Kidney epithelial cell (primary cell): ENCODE measurements around the gene SCN10A. TPM values are rescaled to one million over a fixed set of nuclear protein-coding genes. Genes with fewer than 3 reads are reported as not detected.

Source experiments
- DNase-seq: peaks from one replicate; pipeline ENCODE4 v3.0.0-alpha.2; 2010; ENCODE audit warnings: low read depth
- H3K27me3 ChIP-seq: 2 replicates; pipeline ENCODE4 v1.6.0; 2011; ENCODE audit warnings: low read length; ENCODE audit not compliant: control insufficient read depth, insufficient read depth
- H3K36me3 ChIP-seq: 2 replicates; pipeline ENCODE4 v1.5.1; 2011; ENCODE audit warnings: low read length; ENCODE audit not compliant: control insufficient read depth, insufficient read depth
- H3K4me3 ChIP-seq: 2 replicates; pipeline ENCODE4 v1.5.1; 2011; ENCODE audit warnings: low read depth, mild to moderate bottlenecking, control low read depth, low read length
- total RNA-seq: library from RNA; depleted of rRNA; stranded (reverse); fragments of >200 nt; gene quantifications from 2 replicates; pipeline ENCODE4 v1.2.3, GENCODE V29; 2015
- TF ChIP-seq, protein P1 (sequence below): IDR thresholded peaks from 2 replicates; pipeline ENCODE4 v1.5.1; 2011; ENCODE audit warnings: mild to moderate bottlenecking, moderate library complexity, low read length, control low read depth, inconsistent platforms; ENCODE audit not compliant: insufficient read depth, poor library complexity, severe bottlenecking

SCN10A gene
- total RNA-seq, 1 donor from 2014 or later = not detected

DNA sequence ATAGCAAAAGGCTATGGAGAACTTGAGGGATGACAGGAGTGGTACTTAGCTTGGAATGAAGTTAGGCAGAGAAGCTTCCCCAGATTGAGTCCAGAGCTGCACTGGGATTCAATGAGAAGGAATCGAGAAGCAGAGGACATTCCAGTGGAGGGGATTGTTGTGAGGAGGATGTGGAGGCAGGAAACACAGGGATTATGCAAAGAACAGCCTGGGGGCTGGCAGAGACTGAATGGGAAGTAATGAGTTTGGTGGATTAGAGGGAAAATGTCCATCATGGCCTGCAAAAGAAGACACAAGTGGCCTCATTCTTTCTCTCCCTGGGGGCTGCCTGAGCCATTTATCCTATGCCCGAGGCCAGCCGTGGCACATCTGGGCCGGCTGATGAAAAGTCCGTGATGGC lies 20.5 kb upstream of the SCN10A start:
- TF ChIP-seq, protein P1, sequence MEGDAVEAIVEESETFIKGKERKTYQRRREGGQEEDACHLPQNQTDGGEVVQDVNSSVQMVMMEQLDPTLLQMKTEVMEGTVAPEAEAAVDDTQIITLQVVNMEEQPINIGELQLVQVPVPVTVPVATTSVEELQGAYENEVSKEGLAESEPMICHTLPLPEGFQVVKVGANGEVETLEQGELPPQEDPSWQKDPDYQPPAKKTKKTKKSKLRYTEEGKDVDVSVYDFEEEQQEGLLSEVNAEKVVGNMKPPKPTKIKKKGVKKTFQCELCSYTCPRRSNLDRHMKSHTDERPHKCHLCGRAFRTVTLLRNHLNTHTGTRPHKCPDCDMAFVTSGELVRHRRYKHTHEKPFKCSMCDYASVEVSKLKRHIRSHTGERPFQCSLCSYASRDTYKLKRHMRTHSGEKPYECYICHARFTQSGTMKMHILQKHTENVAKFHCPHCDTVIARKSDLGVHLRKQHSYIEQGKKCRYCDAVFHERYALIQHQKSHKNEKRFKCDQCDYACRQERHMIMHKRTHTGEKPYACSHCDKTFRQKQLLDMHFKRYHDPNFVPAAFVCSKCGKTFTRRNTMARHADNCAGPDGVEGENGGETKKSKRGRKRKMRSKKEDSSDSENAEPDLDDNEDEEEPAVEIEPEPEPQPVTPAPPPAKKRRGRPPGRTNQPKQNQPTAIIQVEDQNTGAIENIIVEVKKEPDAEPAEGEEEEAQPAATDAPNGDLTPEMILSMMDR = no peak
- DNase-seq = no peak
- Histone ChIP-seq H3K4me3 (no peak overlapping the region), H3K36me3 (no peaks in the 10 kb centered on the region), H3K27me3 (no peaks in the 10 kb centered on the region)

DNA sequence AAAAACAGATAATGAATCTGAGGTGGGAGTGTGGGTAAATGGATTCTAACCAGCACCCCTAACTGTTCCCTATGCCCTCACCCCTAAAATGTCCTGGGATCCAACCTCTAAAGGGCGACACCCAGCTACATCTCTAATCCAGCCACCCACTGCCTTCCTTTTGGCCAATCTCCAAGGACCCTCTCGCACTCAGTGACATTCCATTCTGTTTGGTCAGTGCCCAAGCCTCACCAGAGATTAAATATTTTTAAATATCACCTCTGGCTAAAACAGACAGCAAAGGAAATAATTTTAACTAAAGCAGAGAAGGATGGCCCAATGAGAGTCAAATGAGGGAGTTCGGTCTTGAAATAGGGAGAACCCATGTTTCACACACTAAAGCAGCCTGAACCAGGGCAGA lies 19.9 kb upstream of the SCN10A start:
- no peak for DNase-seq
- no peaks in the 10 kb centered on the region for H3K27me3 ChIP-seq
- no peak overlapping the region for H3K4me3 ChIP-seq
- TF ChIP-seq, protein P1 = no peak
- H3K36me3 ChIP-seq = no peaks in the 10 kb centered on the region

DNA sequence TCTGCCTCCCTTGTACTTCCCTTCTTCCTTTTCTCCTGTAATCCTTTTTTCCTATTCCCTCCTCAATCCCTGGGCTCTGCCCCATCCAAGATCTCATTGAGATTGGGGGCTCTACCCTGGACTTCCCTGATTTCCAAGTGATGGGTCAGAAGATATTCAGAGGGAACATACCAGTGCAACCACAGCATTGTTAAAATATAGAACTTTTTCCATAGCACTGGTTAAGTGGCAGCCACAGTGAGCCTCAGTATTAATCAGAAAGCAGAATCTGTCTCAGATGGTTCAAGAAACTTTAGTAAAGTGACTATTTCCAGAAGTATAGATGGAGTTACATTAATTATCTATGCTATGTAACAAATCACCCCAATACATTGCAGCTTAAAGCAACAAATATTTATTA lies 18.7 kb upstream of the SCN10A start:
- no peak for DNase-seq
- Histone ChIP-seq H3K27me3 (no peaks in the 10 kb centered on the region), H3K36me3 (no peaks in the 10 kb centered on the region), H3K4me3 (no peak overlapping the region)
- TF ChIP-seq, protein P1 = no peak

DNA sequence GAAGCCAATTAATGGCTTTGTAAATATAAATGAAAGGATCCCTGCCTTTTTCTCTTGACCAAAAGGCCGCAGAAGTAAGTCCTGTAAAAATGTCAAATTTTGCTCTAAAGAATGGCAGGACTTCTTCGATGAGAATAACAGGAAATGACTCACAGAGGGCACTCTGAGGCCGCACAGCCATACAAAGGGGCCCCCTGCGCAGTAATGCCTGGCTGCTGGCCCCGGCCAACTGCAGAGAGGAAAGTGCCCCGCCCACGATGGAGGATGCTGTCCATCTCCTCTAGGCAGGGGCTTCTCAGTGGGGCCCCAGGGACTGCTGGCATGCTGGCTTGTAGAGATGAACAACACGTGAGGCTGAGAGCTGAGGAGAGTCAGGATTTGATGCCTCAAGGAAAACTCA lies 18.1 kb upstream of the SCN10A start:
- Histone ChIP-seq H3K4me3 (no peak overlapping the region), H3K36me3 (no peaks in the 10 kb centered on the region), H3K27me3 (no peaks in the 10 kb centered on the region)
- TF ChIP-seq, protein P1 = no peak
- DNase-seq = peak; percentile 19

DNA sequence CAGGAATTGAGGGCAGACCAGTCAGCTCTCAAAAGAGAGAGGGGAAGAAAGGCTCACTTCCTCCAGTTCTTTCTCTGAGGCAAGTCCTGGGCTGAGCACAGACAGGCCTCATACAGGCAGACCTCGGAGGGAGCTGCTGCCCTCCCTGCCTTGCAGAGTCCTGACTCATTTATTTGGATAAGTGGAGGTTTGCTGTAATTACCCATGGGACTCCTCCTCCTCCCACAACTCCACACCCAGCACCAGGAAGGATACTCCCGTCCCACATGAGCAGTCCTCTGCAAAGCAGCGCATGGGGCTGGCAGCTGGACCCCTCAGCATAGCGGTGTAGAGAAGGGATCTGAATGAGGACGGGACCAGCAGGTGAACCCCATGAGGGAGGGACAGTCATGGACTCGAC lies 13.4 kb upstream of the SCN10A start:
- DNase-seq = peak; percentile 67
- TF ChIP-seq, protein P1 = no peak

DNA sequence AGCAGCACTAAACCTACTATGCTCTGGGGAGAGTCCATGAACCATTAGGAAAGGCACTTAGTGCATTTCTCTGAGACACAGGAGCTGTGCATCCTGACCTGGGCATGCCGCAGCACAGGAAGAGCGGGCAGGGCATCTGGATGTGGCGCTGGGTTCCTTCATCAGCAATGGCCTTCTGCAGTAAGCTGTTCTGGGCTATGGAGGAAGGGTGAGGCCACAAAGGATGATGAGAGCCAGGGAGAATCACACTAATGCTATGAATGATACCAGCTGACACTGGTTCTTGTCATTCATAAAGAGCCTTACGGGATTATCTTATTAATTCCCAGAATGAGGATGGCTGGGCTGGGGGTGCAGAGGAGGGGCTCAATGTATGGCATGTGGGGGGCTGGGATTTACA lies 12.7 kb upstream of the SCN10A start:
- no peak for DNase-seq
- Histone ChIP-seq H3K36me3 (no peaks in the 10 kb centered on the region), H3K27me3 (peaks cover 6% of the 10 kb centered on the region), H3K4me3 (no peak overlapping the region)
- TF ChIP-seq, protein P1 = no peak

More for the DNA sequence above, 13.4 kb upstream of the SCN10A start:
- Histone ChIP-seq H3K4me3 (no peak overlapping the region), H3K27me3 (peaks cover 2% of the 10 kb centered on the region), H3K36me3 (no peaks in the 10 kb centered on the region)
